NAMALWA (cell line): Measurements from ENCODE around the gene COMMD3.

Source experiments
- DNase-seq: peaks from one replicate; pipeline ENCODE4 v3.0.0-alpha.2; 2015; ENCODE audit warnings: low spot score

Gene COMMD3

GRCh38 chr10:22319980-22320558 lies 3.9 kb downstream of the COMMD3 start:
- peak; percentile 56 for DNase-seq

- DNase-seq, result peak; percentile 61
Measured at GRCh38 chr10:22320591-22321155, 4.5 kb downstream of the COMMD3 start, which contains the start of gene BMI1. Gene BMI1, plus strand, starts transcription at chr10:22321099. Its CDS starts 5,351 bp downstream, at chr10:22326450.

DNA sequence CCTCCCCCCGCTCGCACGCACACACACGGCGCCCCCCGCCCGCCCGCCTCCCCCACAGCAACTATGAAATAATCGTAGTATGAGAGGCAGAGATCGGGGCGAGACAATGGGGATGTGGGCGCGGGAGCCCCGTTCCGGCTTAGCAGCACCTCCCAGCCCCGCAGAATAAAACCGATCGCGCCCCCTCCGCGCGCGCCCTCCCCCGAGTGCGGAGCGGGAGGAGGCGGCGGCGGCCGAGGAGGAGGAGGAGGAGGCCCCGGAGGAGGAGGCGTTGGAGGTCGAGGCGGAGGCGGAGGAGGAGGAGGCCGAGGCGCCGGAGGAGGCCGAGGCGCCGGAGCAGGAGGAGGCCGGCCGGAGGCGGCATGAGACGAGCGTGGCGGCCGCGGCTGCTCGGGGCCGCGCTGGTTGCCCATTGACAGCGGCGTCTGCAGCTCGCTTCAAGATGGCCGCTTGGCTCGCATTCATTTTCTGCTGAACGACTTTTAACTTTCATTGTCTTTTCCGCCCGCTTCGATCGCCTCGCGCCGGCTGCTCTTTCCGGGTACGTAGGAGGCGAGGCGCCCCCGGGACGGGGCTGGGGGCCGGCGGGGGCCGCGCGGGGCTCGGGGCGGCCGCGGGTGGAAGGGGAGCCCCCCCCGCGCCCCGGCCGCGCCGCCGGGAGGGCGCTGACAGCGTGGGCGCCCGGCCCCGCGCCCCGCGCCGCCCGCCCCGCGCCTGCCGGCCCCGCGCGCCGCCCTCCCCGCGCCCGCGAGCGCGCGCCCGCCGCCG lies 5.2 kb downstream of the COMMD3 start:
- peak; percentile 77 for DNase-seq

DNA sequence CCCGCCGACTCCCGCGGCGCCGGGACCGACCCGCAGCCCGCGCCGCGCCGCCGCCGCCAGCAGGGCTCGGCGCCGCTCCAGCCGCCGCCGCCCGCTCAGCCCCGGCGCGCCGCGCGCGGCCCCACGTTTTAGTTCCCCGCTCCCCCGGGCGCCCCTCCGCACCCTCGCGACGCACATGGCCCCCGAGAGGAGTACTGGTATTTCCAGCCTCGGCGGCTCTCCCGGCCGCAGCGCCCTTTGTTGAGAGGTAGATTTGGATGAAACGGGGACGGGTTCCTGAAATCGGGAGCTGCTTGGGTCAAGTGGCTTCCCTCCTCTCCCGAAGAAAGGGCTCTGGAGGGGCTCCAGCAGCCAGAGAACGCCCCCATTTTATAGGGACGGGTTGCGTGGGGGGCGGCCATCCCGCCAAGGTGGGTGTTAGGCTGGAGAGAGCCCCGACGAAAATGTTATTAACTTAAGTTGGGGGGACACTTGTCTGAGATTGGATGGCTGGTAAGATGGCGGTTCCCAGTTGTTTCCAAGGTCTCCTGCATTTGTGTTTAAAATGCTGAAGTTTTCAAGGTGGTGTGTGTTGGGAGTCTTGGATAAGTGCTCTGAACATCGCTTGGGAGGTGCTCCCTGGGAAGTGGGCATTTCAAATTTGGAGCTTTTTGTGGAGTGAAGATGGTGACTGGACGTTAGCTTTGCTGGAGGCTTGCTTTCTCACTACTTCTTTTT lies 5.9 kb downstream of the COMMD3 start:
- peak; percentile 46 for DNase-seq

- no peak for DNase-seq
Measured at GRCh38 chr10:22322641-22323160, 6.5 kb downstream of the COMMD3 start.

DNA sequence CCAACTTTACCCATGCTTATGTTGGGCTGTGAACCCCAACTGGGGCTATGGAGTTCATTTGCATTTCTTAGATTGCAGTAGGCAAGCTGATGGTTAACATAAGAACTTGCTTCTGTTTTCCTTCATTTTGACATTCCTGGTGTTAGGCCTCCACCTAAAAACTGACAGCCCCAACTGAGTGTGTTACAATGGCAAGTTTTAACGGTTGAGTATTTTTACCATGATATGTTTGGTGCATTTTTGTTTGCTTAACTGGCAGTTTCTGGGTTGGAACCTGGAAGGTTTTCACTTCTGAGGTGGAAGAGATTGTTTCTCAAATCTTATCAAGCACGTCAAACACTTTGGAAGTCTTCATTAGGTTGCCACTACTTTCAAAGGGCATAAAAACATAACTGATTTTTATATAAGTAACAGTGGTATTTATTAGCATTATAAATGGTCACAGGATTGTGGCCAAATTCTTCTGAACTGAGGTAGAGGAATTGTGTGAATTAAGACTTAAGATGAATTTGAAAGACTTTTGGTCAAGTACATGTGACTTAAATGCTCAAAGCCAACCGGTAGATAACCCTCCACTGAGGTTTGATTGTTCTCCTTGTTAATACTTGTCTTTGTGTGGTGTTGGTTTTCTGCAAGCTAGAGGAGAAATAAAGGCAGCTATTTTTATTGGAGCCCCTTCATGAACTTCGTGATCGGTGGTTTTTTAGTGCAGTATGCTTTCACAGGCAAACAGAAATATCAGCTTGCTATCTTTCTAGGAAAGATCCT lies 7.5 kb downstream of the COMMD3 start:
- DNase-seq, result no peak

DNA sequence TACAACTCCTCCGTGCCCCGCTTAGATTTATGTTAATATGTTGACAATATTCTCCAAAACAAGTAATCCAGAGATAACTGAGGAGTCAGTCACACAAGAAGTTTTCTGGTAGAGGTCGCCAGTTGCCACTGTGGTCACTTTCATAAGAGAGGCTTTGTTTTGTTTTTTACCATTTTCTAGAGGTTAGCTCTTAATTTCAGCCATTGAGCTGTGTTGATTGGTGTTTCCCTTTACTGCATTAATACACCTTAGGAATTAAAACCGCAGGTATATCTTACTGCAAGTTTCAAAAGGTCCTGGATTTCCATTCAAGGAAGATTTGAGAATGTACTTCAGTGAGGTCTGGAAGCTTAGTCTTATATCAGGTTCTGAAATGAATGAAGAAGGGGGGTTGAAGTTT lies 8.2 kb downstream of the COMMD3 start:
- DNase-seq, result peak; percentile 25

DNA sequence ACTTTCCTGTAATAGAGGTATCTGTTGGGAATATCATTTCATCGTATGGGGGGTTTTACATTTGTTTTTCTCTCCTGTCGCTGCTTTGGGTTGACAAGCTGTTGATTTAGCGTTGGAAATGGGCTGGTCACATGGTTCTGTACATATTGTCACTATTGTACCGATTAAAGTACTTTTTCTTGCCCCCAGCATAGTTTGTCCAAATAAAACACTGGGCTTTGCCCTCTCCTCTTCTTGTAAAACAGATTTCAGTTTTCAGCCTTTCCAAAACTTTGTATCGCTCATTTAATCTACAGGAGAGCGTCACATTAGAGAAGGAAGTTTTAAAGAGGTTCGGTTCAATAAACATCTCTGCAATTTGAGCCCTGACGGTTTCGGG lies 8.7 kb downstream of the COMMD3 start:
- no peak for DNase-seq

- peak; percentile 67 for DNase-seq
Measured at GRCh38 chr10:22325272-22326144, 9.3 kb downstream of the COMMD3 start.

DNA sequence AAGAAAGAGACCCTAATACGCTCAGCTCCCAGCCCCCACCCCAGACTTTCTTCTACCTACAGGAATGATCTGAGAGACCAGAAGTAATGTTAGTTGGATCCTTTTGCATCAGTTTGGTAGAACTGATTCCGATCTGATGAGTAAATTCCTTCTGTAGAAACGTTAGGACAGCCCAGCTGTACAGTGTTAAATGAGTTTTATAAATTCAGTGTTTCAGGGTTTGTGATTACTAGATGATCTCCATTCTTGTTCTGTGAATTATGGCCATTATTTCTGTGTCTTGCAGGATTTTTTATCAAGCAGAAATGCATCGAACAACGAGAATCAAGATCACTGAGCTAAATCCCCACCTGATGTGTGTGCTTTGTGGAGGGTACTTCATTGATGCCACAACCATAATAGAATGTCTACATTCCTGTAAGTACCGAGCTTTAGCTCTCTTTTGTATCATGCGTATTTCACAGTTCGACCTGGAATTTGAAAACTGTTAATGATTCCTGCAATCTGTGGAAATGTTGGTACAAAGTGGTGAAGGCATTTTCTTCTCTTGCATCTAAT lies 10.0 kb downstream of the COMMD3 start:
- no peak for DNase-seq

DNA sequence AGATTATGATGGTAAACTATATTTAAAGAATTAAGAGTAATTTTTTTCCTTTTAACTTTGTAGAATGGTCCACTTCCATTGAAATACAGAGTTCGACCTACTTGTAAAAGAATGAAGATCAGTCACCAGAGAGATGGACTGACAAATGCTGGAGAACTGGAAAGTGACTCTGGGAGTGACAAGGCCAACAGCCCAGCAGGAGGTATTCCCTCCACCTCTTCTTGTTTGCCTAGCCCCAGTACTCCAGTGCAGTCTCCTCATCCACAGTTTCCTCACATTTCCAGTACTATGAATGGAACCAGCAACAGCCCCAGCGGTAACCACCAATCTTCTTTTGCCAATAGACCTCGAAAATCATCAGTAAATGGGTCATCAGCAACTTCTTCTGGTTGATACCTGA lies 13.0 kb downstream of the COMMD3 start:
- no peak for DNase-seq

GRCh38 chr10:22332116-22332692 lies 16.0 kb downstream of the COMMD3 start:
- DNase-seq, result no peak

DNA sequence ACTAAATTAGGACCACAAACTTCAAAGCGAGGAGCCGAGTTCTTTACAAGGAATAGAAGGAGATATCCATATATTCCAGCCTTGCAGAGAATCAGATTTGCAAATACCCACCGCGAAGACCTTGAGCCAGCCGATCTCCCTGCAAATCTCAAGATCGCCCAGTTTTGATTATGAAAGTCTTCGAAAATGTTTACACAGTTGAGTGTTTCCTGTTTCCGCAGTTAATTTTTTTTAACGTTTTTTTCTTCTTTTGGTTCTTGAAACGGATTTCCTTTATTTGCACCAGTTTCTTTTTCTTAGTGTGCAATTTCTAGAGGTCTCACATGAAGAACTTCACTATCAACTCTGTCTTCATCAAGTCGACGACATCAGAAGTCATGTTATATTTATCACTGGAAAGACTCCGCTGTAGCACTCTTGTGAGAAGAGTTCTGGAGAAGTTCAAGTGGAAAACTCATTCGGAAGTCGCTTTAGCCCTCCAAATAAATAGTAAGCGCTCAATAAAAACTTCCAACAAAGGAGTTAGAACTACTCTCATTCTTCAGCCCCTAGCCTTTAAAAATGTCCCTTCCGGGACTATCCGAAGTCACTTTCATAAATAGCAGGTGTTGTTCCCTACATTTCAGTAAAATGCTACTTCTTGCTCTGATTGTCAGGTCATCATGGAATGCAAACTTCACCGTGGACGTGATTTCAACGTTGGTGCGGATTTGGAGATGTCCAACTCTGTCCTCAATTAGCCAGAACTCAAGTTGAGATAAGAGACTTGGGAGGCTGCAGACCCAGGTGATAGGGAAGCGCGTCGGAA lies 17.2 kb downstream of the COMMD3 start:
- DNase-seq, result peak; percentile 46

DNA sequence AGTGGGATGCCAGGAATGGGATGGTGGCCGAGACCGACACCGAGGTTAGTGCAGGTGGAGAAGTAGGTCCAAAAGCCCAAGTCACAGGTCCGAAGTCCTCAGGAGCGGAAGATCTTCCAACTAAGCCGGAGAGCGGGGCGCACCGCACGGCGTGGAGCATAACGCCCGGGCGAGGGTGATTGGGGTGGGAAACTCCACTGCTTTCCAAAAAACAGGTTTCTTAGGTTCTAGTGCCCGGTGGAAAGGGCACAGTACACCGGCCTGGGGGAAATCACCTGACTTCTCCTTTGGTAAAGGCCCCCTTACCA lies 17.7 kb downstream of the COMMD3 start:
- no peak for DNase-seq

DNA sequence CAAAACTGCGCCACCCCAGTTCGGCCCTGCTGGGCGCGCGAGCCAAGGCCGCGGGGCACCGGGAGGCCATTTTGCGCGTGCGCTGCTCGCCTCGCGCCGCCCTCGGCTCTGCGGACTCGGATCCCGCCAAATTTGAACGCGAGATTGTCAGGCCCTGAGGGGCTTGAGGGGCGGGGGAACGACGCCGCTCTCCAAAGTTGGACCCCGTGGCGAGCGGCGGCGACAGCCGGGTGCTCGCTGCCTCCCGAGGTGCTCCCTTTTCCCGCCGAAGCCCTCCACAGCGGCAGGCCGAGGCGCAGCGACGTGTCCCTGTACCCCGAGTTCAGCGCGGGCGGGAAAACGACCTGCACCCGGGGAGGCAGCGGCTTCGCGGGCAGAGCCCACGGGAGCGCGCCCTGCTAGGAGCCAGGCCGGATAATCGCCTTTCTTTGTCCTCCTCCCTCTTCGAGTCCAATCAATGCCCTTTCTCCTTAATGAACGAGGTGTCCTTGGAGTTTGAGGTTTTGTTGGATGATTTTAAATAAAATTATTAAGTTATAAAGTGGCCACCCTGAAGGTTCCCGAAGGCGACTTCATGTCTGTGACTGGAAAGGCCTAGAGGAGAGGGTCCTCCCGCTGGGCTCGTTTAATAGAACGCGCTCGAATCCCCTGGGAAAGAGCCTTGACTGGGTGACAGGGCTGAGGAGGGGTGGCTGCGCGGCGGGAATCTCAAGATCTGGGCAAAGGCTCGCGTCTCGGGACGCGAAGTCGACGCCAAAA lies 18.4 kb downstream of the COMMD3 start:
- DNase-seq, result no peak

DNA sequence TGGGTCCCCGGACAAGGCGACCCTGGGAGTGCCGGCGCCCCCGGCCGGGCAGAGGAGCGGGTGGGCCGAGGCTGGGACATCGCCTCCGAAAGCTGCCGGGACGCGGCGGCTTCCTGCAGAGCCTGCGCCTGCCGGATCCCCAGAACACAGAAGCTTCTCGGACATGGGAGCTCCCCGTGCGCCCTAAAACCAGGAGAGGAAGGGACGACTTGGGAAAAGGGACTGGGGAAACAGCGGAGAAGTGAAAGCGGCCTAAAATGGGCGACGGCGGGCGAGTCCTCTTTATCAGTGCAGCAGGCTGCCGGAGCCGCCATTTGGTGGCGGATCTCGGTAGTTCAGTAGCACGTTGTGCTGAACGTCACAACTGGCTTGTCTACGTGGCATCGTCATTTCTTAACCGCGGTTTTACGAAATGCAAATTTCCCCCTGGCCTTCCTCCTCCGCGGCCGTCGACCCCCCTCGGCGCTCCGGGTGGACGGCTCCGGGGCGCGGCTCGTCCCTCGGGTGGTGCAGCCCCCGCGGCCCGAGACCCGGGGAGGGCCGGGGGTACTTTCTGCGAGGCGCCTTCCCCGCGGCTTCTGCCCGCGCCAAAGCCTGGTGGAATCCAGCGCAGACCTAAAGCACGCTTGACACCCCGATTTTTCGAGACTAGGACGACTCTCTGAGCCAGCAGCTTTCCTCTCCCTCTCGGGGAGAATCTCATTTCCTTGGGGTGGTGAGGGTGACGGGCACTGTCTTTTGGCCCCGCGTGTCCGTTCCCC lies 19.2 kb downstream of the COMMD3 start:
- DNase-seq, result no peak

- peak; percentile 30 for DNase-seq
Measured at GRCh38 chr10:22338185-22338900, 22.2 kb downstream of the COMMD3 start.
